ENCODE results near the gene ADCY7. TPM values are rescaled to one million over a fixed set of nuclear protein-coding genes. Genes with fewer than 3 reads are reported as not detected.

The ADCY7 gene
- total RNA-seq, 1 donor from 2014 or later, result 4.6 TPM

DNA sequence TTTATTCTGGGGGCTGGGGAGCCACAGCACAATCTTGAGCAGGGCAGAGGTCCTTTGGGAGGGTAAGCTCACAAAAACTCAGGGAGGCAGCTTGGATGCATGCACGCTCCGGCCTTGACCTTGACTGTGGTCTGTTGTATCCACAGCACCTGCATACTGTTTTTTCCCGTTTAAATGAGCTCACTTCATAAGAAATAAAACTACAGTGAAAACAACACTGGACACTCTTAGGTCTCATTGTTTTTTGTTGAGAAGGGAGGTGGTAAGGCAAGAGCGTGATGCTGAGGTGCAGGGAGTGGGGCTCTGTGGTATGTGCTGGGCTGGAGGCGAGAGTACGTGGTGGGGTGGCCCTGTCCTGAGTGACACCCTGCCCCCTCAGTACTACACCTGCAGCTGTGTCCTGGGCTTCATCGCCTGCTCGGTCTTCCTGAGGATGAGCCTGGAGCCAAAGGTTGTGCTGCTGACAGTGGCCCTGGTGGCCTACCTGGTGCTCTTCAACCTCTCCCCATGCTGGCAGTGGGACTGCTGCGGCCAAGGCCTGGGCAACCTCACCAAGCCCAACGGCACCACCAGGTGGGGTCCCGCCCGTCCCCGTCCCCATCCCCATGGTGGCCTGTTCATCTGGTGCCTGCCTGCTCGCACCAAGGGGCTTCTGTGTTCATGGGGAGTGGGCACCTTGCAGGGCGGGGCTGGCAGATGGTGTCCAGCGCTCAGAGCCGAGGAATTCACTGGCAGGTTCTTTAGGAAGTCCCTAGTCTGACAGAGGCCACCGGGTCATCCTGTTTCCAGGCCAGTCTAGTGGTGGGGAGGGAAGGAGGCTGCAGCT is 44.2 kb downstream of the ADCY7 start:
- peak; percentile 79 for DNase-seq (ENCODE audit: extremely low spot score, unreplicated experiment)
- Mint-ChIP-seq H3K4me1 (ENCODE audit: unreplicated experiment) (peaks cover 3% of the 10 kb centered on the region), H3K9me3 (ENCODE audit: unreplicated experiment) (no peaks in the 10 kb centered on the region), H3K36me3 (ENCODE audit: unreplicated experiment) (peaks cover 18% of the 10 kb centered on the region), H3K4me3 (ENCODE audit: unreplicated experiment) (no peak overlapping the region), H3K27ac (ENCODE audit: unreplicated experiment) (no peak overlapping the region), H3K27me3 (ENCODE audit: unreplicated experiment) (no peaks in the 10 kb centered on the region)
- TF ChIP-seq, protein P1, sequence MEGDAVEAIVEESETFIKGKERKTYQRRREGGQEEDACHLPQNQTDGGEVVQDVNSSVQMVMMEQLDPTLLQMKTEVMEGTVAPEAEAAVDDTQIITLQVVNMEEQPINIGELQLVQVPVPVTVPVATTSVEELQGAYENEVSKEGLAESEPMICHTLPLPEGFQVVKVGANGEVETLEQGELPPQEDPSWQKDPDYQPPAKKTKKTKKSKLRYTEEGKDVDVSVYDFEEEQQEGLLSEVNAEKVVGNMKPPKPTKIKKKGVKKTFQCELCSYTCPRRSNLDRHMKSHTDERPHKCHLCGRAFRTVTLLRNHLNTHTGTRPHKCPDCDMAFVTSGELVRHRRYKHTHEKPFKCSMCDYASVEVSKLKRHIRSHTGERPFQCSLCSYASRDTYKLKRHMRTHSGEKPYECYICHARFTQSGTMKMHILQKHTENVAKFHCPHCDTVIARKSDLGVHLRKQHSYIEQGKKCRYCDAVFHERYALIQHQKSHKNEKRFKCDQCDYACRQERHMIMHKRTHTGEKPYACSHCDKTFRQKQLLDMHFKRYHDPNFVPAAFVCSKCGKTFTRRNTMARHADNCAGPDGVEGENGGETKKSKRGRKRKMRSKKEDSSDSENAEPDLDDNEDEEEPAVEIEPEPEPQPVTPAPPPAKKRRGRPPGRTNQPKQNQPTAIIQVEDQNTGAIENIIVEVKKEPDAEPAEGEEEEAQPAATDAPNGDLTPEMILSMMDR (IDR thresholded peaks at IDR 0.05), result no peak

- H3K27ac Mint-ChIP-seq (ENCODE audit: unreplicated experiment), result no peak overlapping the region
- peaks cover 18% of the 10 kb centered on the region for H3K36me3 Mint-ChIP-seq (ENCODE audit: unreplicated experiment)
- TF ChIP-seq, protein P1 (IDR thresholded peaks at IDR 0.05), result no peak
- no peaks in the 10 kb centered on the region for H3K9me3 Mint-ChIP-seq (ENCODE audit: unreplicated experiment)
- no peaks in the 10 kb centered on the region for H3K27me3 Mint-ChIP-seq (ENCODE audit: unreplicated experiment)
- peaks cover 9% of the 10 kb centered on the region for H3K4me1 Mint-ChIP-seq (ENCODE audit: unreplicated experiment)
- H3K4me3 Mint-ChIP-seq (ENCODE audit: unreplicated experiment), result no peak overlapping the region
- no peak for DNase-seq (ENCODE audit: extremely low spot score, unreplicated experiment)
These were observed 44.8 kb downstream of the ADCY7 start for GRCh38 chr16:50311134-50311528.

GRCh38 chr16:50311891-50312501 is 45.6 kb downstream of the ADCY7 start:
- H3K36me3 Mint-ChIP-seq (ENCODE audit: unreplicated experiment), result peaks cover 18% of the 10 kb centered on the region
- peak; percentile 77 for DNase-seq (ENCODE audit: extremely low spot score, unreplicated experiment)
- peaks cover 15% of the 10 kb centered on the region for H3K4me1 Mint-ChIP-seq (ENCODE audit: unreplicated experiment)
- no peak overlapping the region for H3K27ac Mint-ChIP-seq (ENCODE audit: unreplicated experiment)
- H3K27me3 Mint-ChIP-seq (ENCODE audit: unreplicated experiment), result no peaks in the 10 kb centered on the region
- no peaks in the 10 kb centered on the region for H3K9me3 Mint-ChIP-seq (ENCODE audit: unreplicated experiment)
- no peak overlapping the region for H3K4me3 Mint-ChIP-seq (ENCODE audit: unreplicated experiment)
- TF ChIP-seq, protein P1 (IDR thresholded peaks at IDR 0.05), result no peak

- Mint-ChIP-seq H3K36me3 (ENCODE audit: unreplicated experiment) (peaks cover 30% of the 10 kb centered on the region), H3K27me3 (ENCODE audit: unreplicated experiment) (no peaks in the 10 kb centered on the region), H3K9me3 (ENCODE audit: unreplicated experiment) (no peaks in the 10 kb centered on the region), H3K4me3 (ENCODE audit: unreplicated experiment) (no peak overlapping the region), H3K4me1 (ENCODE audit: unreplicated experiment) (peaks cover 22% of the 10 kb centered on the region), H3K27ac (ENCODE audit: unreplicated experiment) (no peak overlapping the region)
- DNase-seq (ENCODE audit: extremely low spot score, unreplicated experiment), result peak; percentile 83
- TF ChIP-seq, protein P1 (IDR thresholded peaks at IDR 0.05), result no peak
These were observed 47.5 kb downstream of the ADCY7 start for GRCh38 chr16:50313596-50314478.

All from osteocyte (in vitro differentiated cells).